Activated naive CD4-positive, alpha-beta T cell treated with anti-CD3 and anti-CD28 coated beads, Interleukin-2, amount 10 ng/mL, durations not matched to agents 7 days and 5 days (primary cell): ENCODE data around the gene DNMBP.
"Not testable (repeated sequence)": the region's sequence is repeated elsewhere in the genome, so short reads cannot be mapped to it uniquely, and the experiment has no call there.

Experiments
- CTCF ChIA-PET: fragments of 350-600 bp; sonication (Branson Sonifier 250); formaldehyde crosslinking; loops from one replicate; lab custom pipeline; 2021; ENCODE audit warnings: antibody characterized with exemption; lab: Charles Lee
- DNase-seq: peaks from one replicate; pipeline ENCODE4 v3.0.0-alpha.2; 2020
- H3K27ac Mint-ChIP-seq: one replicate; pipeline ENCODE4 v1.8.0; 2021; ENCODE audit warnings: mild to moderate bottlenecking, moderate library complexity, mixed read lengths
- H3K27me3 Mint-ChIP-seq: one replicate; pipeline ENCODE4 v1.8.0; 2021; ENCODE audit warnings: mild to moderate bottlenecking, mixed read lengths
- H3K36me3 Mint-ChIP-seq: one replicate; pipeline ENCODE4 v1.8.0; 2021; ENCODE audit warnings: mixed read lengths
- H3K4me1 Mint-ChIP-seq: one replicate; pipeline ENCODE4 v1.8.0; 2021; ENCODE audit warnings: mixed read lengths
- H3K4me3 Mint-ChIP-seq: one replicate; pipeline ENCODE4 v1.8.0; 2021; ENCODE audit warnings: mild to moderate bottlenecking, moderate library complexity, mixed read lengths
- H3K9me3 Mint-ChIP-seq: one replicate; pipeline ENCODE4 v1.8.0; 2021; ENCODE audit warnings: mixed read lengths

DNMBP gene

GRCh38 chr10:99943908-99944307, 65.8 kb downstream of the DNMBP start:
- Mint-ChIP-seq H3K27ac (no peak overlapping the region), H3K4me1 (no peaks in the 10 kb centered on the region), H3K36me3 (no peaks in the 10 kb centered on the region), H3K4me3 (no peak overlapping the region), H3K9me3 (no peaks in the 10 kb centered on the region), H3K27me3 (no peaks in the 10 kb centered on the region)
- CTCF ChIA-PET = no interaction called here
- DNase-seq = no peak

- no peak for DNase-seq
- H3K36me3 Mint-ChIP-seq = no peaks in the 10 kb centered on the region
- H3K4me3 Mint-ChIP-seq = no peak overlapping the region
- no peaks in the 10 kb centered on the region for H3K9me3 Mint-ChIP-seq
- no peaks in the 10 kb centered on the region for H3K27me3 Mint-ChIP-seq
- H3K4me1 Mint-ChIP-seq = no peaks in the 10 kb centered on the region
- no peak overlapping the region for H3K27ac Mint-ChIP-seq
- CTCF ChIA-PET = no interaction called here
Observed at GRCh38 chr10:99941942-99942820, 67.6 kb downstream of the DNMBP start.

DNA sequence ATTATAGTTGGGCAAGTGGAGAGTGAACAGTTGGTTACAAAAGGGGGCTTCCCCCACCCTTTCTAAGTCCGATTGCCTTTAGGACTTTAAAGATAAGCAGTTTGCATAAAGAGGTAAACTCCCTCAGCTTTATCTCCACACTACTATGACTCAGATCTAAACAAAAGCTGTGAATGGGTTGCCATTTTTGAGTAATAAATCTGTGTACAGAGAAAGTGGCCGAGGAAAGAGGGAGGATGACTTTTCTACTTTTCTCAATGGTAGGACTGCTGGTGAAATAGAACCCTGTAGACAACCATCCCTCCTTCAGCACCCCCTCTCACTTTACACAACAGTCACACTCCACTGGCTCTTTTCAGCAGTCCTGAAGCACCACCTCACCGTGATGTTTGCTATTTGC, 71.2 kb downstream of the DNMBP start:
- Mint-ChIP-seq H3K27me3 (no peaks in the 10 kb centered on the region), H3K4me1 (no peaks in the 10 kb centered on the region), H3K36me3 (no peaks in the 10 kb centered on the region), H3K27ac (no peak overlapping the region), H3K4me3 (no peak overlapping the region), H3K9me3 (no peaks in the 10 kb centered on the region)
- CTCF ChIA-PET = no interaction called here
- DNase-seq = no peak

- Mint-ChIP-seq H3K27ac (no peak overlapping the region), H3K36me3 (no peaks in the 10 kb centered on the region), H3K4me3 (no peak overlapping the region), H3K27me3 (no peaks in the 10 kb centered on the region), H3K9me3 (no peaks in the 10 kb centered on the region), H3K4me1 (no peaks in the 10 kb centered on the region)
- no peak for DNase-seq
- CTCF ChIA-PET = no interaction called here
Observed at GRCh38 chr10:99937630-99938029, 72.1 kb downstream of the DNMBP start.

GRCh38 chr10:99932203-99932957, 77.4 kb downstream of the DNMBP start:
- H3K4me1 Mint-ChIP-seq, H3K27ac Mint-ChIP-seq, H3K36me3 Mint-ChIP-seq, H3K9me3 Mint-ChIP-seq, H3K4me3 Mint-ChIP-seq, CTCF ChIA-PET, H3K27me3 Mint-ChIP-seq, DNase-seq: not testable (repeated sequence)

GRCh38 chr10:99930731-99931550, 78.8 kb downstream of the DNMBP start:
- CTCF ChIA-PET = interaction anchor here (1.5 kb wide), 1 partner anchor 115 kb away, joined by 4 read pairs; no protein-coding TSS in a partner anchor
- H3K9me3 Mint-ChIP-seq = no peaks in the 10 kb centered on the region
- peaks cover 6% of the 10 kb centered on the region for H3K4me1 Mint-ChIP-seq
- H3K4me3 Mint-ChIP-seq = no peak overlapping the region
- H3K27me3 Mint-ChIP-seq = peaks cover 3% of the 10 kb centered on the region
- no peaks in the 10 kb centered on the region for H3K36me3 Mint-ChIP-seq
- DNase-seq = no peak
- H3K27ac Mint-ChIP-seq = no peak overlapping the region

DNA sequence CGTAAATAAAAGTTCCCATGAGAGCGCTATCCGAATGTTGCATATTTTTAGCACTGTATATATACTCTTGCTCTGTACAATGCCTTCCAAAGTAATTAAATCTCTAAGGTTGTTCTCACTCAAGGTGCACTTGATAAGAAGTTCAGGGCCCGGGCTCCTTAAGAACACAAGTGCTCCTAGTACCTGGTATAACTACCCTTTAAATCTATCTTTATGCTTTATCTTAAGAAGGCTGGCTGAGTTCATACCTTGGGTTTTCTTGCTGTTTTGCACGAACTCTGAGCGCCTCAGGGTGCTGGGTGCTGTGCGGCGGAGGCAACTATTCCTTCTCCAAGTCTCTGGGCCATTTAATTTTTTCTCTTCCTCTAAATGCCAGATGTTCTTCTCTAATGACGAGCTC, 80.4 kb downstream of the DNMBP start:
- H3K36me3 Mint-ChIP-seq = no peaks in the 10 kb centered on the region
- no peak for DNase-seq
- H3K27ac Mint-ChIP-seq = no peak overlapping the region
- peaks cover 6% of the 10 kb centered on the region for H3K4me1 Mint-ChIP-seq
- no peak overlapping the region for H3K4me3 Mint-ChIP-seq
- H3K27me3 Mint-ChIP-seq = peaks cover 3% of the 10 kb centered on the region
- CTCF ChIA-PET = no interaction called here
- no peaks in the 10 kb centered on the region for H3K9me3 Mint-ChIP-seq

DNA sequence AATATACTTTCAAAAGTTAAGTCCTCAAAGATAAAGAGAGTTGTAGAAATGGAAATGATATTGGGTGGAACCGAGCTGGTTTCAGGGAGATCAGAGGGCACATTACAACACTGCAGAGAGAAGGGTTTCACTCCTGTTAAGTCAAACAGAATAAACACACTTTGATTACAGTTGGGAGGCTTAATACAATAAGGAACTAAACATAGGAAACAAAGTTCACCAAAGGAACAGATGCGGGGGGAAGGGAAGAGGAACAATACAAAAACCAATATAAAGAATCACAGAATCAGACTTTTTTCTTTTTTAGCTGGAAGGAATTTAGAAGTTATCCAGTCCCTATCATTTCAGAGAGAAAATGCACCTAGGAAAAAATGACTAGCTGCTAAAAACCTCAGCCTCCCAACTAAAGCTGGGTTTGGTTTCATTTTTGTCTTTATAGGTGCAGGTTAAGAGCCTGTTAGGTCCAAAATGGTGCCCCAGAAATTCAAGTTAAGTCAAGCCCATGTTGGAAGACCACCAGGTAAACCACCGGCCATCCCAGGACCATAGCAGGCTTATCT, 81.9 kb downstream of the DNMBP start:
- no peak for DNase-seq
- Mint-ChIP-seq H3K27ac (no peak overlapping the region), H3K27me3 (peaks cover 3% of the 10 kb centered on the region), H3K36me3 (no peaks in the 10 kb centered on the region), H3K4me1 (peaks cover 6% of the 10 kb centered on the region), H3K4me3 (no peak overlapping the region), H3K9me3 (no peaks in the 10 kb centered on the region)
- CTCF ChIA-PET = no interaction called here

DNA sequence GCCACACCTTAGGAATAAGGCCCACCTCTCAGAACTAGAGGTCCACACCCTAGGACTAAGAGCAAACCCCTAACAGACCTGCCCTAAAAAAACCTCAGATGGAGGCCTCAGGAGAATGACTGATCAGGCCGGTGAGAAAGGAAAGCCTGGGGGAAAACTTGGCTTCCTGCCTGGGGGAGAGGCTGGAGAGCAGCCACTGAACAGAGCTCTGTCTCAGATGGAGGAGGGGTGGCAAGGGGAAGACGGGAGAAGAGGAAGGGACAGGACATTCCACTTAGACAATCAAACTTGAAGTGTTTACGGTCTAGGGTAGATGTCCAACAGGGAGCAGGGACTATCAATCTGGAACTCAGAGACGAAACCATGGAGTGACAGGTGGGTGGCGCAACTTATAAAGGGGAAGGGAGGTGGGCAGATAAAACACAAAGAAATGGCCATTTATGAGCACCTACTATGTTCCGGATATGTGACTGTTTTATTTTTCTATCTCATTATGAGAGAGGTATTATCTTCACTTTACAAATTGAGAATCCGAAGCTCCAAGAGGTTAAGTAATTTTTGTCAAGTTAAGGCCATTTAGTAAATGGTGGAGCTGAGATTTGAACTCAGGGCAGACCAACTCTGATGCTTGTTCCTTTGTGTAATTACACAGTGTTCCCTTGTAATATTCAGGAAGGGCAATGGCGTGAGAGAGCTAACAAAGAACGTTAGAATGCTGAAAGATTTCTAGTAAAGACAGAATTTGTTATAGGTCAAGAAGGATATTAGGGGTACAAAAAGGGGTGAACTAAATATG, 82.6 kb downstream of the DNMBP start:
- H3K27me3 Mint-ChIP-seq = peaks cover 3% of the 10 kb centered on the region
- no peak overlapping the region for H3K27ac Mint-ChIP-seq
- no peak for DNase-seq
- H3K4me1 Mint-ChIP-seq = peaks cover 7% of the 10 kb centered on the region
- H3K9me3 Mint-ChIP-seq = no peaks in the 10 kb centered on the region
- H3K4me3 Mint-ChIP-seq = no peak overlapping the region
- CTCF ChIA-PET = no interaction called here
- no peaks in the 10 kb centered on the region for H3K36me3 Mint-ChIP-seq

DNA sequence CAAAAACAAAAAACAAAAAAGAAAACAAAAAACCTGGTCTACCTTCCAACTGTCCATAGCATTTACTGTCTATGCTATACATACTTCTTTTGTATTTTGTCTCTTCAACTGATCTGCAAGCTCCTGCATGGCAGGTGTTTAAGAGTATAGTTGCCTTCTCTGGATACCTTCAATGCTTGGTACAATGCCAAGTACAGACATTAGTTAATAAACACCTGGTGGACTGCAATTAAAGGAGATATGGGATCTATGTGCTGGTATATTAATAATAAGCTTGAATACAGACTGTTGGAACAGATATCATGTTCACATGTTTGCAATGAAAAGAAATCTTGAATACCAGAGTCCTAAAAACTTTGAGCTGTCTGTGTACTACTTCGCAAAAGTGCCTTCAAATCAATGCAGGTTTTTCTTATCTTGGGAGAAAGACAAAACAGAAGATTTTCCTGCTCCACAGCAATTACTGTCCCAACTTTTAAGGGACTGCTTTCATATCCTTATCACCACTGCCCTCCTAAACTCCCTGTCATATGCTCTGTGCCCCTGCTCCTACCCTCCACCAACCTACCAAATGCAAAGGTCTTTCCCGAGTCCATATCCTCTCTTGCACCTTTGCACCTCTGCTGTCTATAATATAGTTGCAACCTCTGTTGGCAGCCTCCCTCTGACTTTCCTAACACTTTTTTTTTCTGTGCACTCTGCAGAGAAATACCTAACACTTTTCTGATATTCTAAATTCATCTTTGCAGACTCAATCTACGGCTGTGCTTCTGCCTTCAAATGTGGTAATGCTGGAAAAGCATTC, 85.1 kb downstream of the DNMBP start:
- Mint-ChIP-seq H3K4me3 (no peak overlapping the region), H3K4me1 (peaks cover 3% of the 10 kb centered on the region), H3K27me3 (peaks cover 3% of the 10 kb centered on the region), H3K27ac (no peak overlapping the region), H3K9me3 (no peaks in the 10 kb centered on the region), H3K36me3 (no peaks in the 10 kb centered on the region)
- CTCF ChIA-PET = no interaction called here
- no peak for DNase-seq

GRCh38 chr10:99921948-99922347, 87.8 kb downstream of the DNMBP start:
- H3K9me3 Mint-ChIP-seq = no peaks in the 10 kb centered on the region
- H3K36me3 Mint-ChIP-seq = no peaks in the 10 kb centered on the region
- CTCF ChIA-PET = no interaction called here
- peaks cover 2% of the 10 kb centered on the region for H3K27me3 Mint-ChIP-seq
- no peak for DNase-seq
- no peak overlapping the region for H3K27ac Mint-ChIP-seq
- no peak overlapping the region for H3K4me3 Mint-ChIP-seq
- H3K4me1 Mint-ChIP-seq = peaks cover 3% of the 10 kb centered on the region

DNA sequence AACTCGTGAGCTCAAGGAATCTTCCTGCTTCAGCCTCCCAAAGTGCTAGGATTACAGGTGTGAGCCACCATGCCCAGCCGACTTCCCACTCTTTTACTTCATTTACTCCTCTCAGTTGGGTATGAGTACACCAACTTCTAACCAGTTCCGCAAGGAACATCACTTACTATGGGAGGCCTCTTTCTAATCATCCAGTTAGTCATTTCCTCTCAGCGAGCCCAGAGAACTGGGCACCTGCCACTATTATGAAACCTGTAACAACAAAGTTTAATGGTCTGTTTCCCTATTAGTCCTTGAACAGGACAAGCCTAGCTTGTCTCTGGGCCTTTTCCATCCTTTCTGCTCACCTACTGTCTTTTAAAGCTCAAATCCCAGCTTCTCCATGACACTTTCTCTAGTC, 88.8 kb downstream of the DNMBP start:
- no peak overlapping the region for H3K27ac Mint-ChIP-seq
- H3K4me3 Mint-ChIP-seq = no peak overlapping the region
- CTCF ChIA-PET = interaction anchor here (0.6 kb wide), 1 partner anchor 147 kb away, joined by 3 read pairs; no protein-coding TSS in a partner anchor

DNA sequence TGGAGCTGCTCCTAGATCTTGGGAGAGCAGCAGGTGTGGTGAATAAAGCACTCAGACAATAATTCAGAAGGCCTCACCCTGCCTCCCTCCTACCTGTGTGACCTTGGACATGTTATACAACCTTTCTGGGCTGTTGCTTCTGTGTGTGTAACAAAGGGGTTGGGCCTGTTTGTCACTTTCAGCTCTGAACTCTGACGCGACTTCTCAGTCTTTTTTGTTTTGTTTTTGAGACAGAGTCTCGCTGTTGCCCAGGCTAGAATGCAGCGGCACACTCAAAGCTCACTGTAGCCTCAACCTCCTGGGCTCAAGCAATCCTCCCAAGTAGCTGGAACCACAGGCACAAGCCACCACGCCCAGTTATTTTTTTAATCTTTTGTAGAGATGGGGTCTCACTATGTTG, 89.3 kb downstream of the DNMBP start:
- CTCF ChIA-PET = no interaction called here
- Mint-ChIP-seq H3K9me3 (no peaks in the 10 kb centered on the region), H3K36me3 (no peaks in the 10 kb centered on the region), H3K27ac (no peak overlapping the region), H3K27me3 (no peaks in the 10 kb centered on the region), H3K4me3 (no peak overlapping the region), H3K4me1 (peaks cover 3% of the 10 kb centered on the region)
- DNase-seq = no peak

More for the DNA sequence above, 88.8 kb downstream of the DNMBP start:
- DNase-seq = no peak
- H3K9me3 Mint-ChIP-seq = no peaks in the 10 kb centered on the region
- no peaks in the 10 kb centered on the region for H3K27me3 Mint-ChIP-seq
- H3K36me3 Mint-ChIP-seq = no peaks in the 10 kb centered on the region
- peaks cover 3% of the 10 kb centered on the region for H3K4me1 Mint-ChIP-seq
